Measurements from ENCODE around the gene COL13A1.

The COL13A1 gene

DNA sequence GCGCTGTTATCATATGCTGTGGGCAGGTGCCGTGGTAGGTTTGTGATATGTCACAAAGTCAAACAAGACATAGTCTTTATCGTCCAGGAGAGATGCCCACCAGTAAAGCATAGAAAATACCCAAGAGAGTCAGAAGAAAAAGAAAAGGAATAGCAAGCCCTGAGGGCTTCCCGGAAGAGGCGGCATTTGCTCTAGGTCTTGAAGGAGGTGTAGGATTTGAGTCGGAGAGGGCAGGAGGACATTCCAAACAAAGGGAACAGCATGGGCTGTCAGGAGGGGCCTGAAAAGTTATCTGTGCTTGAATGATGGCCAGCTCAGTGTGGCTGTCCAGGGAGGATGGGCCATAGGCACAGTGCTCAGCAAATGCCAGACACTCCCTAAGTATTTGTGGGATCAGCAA lies 42.2 kb downstream of the COL13A1 start:
- TF ChIP-seq, protein P1, sequence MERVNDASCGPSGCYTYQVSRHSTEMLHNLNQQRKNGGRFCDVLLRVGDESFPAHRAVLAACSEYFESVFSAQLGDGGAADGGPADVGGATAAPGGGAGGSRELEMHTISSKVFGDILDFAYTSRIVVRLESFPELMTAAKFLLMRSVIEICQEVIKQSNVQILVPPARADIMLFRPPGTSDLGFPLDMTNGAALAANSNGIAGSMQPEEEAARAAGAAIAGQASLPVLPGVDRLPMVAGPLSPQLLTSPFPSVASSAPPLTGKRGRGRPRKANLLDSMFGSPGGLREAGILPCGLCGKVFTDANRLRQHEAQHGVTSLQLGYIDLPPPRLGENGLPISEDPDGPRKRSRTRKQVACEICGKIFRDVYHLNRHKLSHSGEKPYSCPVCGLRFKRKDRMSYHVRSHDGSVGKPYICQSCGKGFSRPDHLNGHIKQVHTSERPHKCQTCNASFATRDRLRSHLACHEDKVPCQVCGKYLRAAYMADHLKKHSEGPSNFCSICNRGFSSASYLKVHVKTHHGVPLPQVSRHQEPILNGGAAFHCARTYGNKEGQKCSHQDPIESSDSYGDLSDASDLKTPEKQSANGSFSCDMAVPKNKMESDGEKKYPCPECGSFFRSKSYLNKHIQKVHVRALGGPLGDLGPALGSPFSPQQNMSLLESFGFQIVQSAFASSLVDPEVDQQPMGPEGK (CRISPR knock-in tag; IDR thresholded peaks at IDR 0.05; ENCODE audit: borderline replicate concordance): no peak
- no peak for TF ChIP-seq TCF4 (CRISPR knock-in tag; IDR thresholded peaks at IDR 0.05; ENCODE audit: borderline replicate concordance)
- no peak for TF ChIP-seq PPARA (CRISPR knock-in tag; IDR thresholded peaks at IDR 0.05; ENCODE audit: borderline replicate concordance)
- TF ChIP-seq ZC3H10 (CRISPR knock-in tag; IDR thresholded peaks at IDR 0.05): no peak
- no peak for TF ChIP-seq ZFP30 (CRISPR knock-in tag; IDR thresholded peaks at IDR 0.05)
- TF ChIP-seq ZNF565 (CRISPR knock-in tag; conservative IDR thresholded peaks at IDR 0.05; ENCODE audit: low read depth): no peak
- no peak for TF ChIP-seq CSDC2 (CRISPR knock-in tag; IDR thresholded peaks at IDR 0.05)
- TF ChIP-seq, protein P2, sequence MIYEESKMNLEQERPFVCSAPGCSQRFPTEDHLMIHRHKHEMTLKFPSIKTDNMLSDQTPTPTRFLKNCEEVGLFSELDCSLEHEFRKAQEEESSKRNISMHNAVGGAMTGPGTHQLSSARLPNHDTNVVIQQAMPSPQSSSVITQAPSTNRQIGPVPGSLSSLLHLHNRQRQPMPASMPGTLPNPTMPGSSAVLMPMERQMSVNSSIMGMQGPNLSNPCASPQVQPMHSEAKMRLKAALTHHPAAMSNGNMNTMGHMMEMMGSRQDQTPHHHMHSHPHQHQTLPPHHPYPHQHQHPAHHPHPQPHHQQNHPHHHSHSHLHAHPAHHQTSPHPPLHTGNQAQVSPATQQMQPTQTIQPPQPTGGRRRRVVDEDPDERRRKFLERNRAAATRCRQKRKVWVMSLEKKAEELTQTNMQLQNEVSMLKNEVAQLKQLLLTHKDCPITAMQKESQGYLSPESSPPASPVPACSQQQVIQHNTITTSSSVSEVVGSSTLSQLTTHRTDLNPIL (CRISPR knock-in tag; IDR thresholded peaks at IDR 0.05; ENCODE audit: low read depth): no peak
- no peak for TF ChIP-seq POU6F1 (CRISPR knock-in tag; IDR thresholded peaks at IDR 0.05; ENCODE audit: borderline replicate concordance, low read depth)
- no peak for TF ChIP-seq BACH2 (CRISPR knock-in tag; IDR thresholded peaks at IDR 0.05; ENCODE audit: borderline replicate concordance)
- no peak for TF ChIP-seq ESRRG (CRISPR knock-in tag; IDR thresholded peaks at IDR 0.05)
- TF ChIP-seq ZNF8 (CRISPR knock-in tag; IDR thresholded peaks at IDR 0.05): no peak
- TF ChIP-seq GLIS3 (CRISPR knock-in tag; IDR thresholded peaks at IDR 0.05): no peak
- no peak for TF ChIP-seq ISL1 (CRISPR knock-in tag; IDR thresholded peaks at IDR 0.05)
- TF ChIP-seq RARB (CRISPR knock-in tag; IDR thresholded peaks at IDR 0.05): no peak
- TF ChIP-seq ZNF70 (CRISPR knock-in tag; IDR thresholded peaks at IDR 0.05): no peak
- no peak for ATAC-seq

GRCh38 chr10:69844698-69845097 lies 43.0 kb downstream of the COL13A1 start:
- no peak for ATAC-seq
- TF ChIP-seq ZFP3 (CRISPR knock-in tag; IDR thresholded peaks at IDR 0.05) (peak; percentile 88), ZC3H10 (CRISPR knock-in tag; IDR thresholded peaks at IDR 0.05) (no peak)

GRCh38 chr10:69845574-69846292 lies 44.0 kb downstream of the COL13A1 start:
- ATAC-seq: peak; percentile 84
- TF ChIP-seq, protein P3, sequence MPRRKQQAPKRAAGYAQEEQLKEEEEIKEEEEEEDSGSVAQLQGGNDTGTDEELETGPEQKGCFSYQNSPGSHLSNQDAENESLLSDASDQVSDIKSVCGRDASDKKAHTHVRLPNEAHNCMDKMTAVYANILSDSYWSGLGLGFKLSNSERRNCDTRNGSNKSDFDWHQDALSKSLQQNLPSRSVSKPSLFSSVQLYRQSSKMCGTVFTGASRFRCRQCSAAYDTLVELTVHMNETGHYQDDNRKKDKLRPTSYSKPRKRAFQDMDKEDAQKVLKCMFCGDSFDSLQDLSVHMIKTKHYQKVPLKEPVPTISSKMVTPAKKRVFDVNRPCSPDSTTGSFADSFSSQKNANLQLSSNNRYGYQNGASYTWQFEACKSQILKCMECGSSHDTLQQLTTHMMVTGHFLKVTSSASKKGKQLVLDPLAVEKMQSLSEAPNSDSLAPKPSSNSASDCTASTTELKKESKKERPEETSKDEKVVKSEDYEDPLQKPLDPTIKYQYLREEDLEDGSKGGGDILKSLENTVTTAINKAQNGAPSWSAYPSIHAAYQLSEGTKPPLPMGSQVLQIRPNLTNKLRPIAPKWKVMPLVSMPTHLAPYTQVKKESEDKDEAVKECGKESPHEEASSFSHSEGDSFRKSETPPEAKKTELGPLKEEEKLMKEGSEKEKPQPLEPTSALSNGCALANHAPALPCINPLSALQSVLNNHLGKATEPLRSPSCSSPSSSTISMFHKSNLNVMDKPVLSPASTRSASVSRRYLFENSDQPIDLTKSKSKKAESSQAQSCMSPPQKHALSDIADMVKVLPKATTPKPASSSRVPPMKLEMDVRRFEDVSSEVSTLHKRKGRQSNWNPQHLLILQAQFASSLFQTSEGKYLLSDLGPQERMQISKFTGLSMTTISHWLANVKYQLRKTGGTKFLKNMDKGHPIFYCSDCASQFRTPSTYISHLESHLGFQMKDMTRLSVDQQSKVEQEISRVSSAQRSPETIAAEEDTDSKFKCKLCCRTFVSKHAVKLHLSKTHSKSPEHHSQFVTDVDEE (CRISPR knock-in tag; IDR thresholded peaks at IDR 0.05): no peak
- TF ChIP-seq, protein P4, sequence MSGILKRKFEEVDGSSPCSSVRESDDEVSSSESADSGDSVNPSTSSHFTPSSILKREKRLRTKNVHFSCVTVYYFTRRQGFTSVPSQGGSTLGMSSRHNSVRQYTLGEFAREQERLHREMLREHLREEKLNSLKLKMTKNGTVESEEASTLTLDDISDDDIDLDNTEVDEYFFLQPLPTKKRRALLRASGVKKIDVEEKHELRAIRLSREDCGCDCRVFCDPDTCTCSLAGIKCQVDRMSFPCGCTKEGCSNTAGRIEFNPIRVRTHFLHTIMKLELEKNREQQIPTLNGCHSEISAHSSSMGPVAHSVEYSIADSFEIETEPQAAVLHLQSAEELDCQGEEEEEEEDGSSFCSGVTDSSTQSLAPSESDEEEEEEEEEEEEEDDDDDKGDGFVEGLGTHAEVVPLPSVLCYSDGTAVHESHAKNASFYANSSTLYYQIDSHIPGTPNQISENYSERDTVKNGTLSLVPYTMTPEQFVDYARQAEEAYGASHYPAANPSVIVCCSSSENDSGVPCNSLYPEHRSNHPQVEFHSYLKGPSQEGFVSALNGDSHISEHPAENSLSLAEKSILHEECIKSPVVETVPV (CRISPR knock-in tag; IDR thresholded peaks at IDR 0.05): no peak
- TF ChIP-seq CSDC2 (CRISPR knock-in tag; IDR thresholded peaks at IDR 0.05): no peak
- no peak for TF ChIP-seq SNAI2 (CRISPR knock-in tag; IDR thresholded peaks at IDR 0.05)
- no peak for TF ChIP-seq ZNF565 (CRISPR knock-in tag; conservative IDR thresholded peaks at IDR 0.05; ENCODE audit: low read depth)
- TF ChIP-seq GLIS3 (CRISPR knock-in tag; IDR thresholded peaks at IDR 0.05): no peak
- no peak for TF ChIP-seq ZNF8 (CRISPR knock-in tag; IDR thresholded peaks at IDR 0.05)
- TF ChIP-seq ZFP30 (CRISPR knock-in tag; IDR thresholded peaks at IDR 0.05): no peak
- TF ChIP-seq PPARA (CRISPR knock-in tag; IDR thresholded peaks at IDR 0.05; ENCODE audit: borderline replicate concordance): no peak
- no peak for TF ChIP-seq OSR1 (CRISPR knock-in tag; IDR thresholded peaks at IDR 0.05)
- TF ChIP-seq ZC3H10 (CRISPR knock-in tag; IDR thresholded peaks at IDR 0.05): no peak
- TF ChIP-seq, protein P2 (CRISPR knock-in tag; IDR thresholded peaks at IDR 0.05; ENCODE audit: low read depth): no peak

All from SK-N-SH treated with all-trans-retinoic acid at 6 μM for 48 hours (cell line).